MM.1S (cell line): ENCODE data around the gene WASF1.

Source experiments
- CTCF ChIP-seq: fragments of 300-600 bp; sonication (generic); IDR thresholded peaks from 2 replicates; pipeline ENCODE4 v1.5.1; 2016; ENCODE audit warnings: antibody characterized with exemption, low read length, mixed read lengths
- EZH2 ChIP-seq: fragments of 300-600 bp; sonication (generic); optimal IDR thresholded peaks from 2 replicates; pipeline ENCODE3; 2017; ENCODE audit warnings: low read depth, mild to moderate bottlenecking, antibody characterized with exemption, low read length, mixed read lengths

DNA sequence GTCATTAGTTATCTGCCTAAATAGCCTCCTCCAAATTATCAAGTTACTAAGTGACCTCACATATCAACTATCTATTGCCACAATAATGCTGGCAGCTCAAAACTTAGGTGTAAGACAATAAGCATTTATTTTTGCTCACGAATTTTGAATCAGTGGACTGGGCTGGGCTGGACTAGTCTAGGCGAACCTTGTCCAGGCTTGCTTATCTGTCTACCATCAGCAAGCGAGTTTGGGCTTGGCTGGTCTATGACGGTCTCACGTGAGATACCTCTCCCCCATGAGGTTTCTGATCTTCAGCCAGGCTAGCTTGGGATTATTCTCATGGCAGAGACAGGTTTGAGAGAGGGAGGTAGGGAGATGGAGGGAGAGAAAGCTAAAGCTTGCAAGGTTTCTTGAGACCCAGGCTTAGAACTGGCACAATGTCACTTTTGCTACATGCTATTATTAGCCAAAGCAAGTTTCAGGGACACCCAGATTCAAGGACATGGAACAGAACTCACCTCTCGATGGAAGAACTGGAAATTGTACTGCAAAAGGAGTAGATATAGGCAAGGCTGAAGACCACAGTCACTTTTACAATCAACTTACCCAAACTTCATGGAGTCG lies 80.9 kb downstream of the WASF1 start:
- TF ChIP-seq CTCF (no peak), EZH2 (no peak)
